Adrenal gland (tissue), 5 donors: ENCODE measurements around the gene MYH10.

Source experiments
- CTCF ChIP-seq, 6 experiments: fragments of 450-650 bp in 4 of 6; fragments of 200-600 bp in 2 of 6; sonication (generic) in 1 of 6; IDR thresholded peaks; 1 replicate in 5 of 6; 2 replicates in 1 of 6; pipeline versions ENCODE4 v1.5.1 to v1.8.0; 2016 to 2021; ENCODE audit warnings: antibody characterized with exemption in 6 of 6, mild to moderate bottlenecking in 2 of 6, moderate library complexity in 1 of 6
- POLR2A ChIP-seq, 2 donors: fragments of 450-650 bp; IDR thresholded peaks; one replicate each; pipeline ENCODE4 v1.6.1; 2017; ENCODE audit warnings: antibody characterized with exemption in 2 of 2, mild to moderate bottlenecking in 2 of 2, moderate library complexity in 1 of 2
- donor health status: DM: no; HTN: no; CAD: no.

- TF ChIP-seq CTCF (IDR thresholded peaks at IDR 0.05): no peak
- TF ChIP-seq POLR2A (IDR thresholded peaks at IDR 0.05): no peak
Observed at GRCh38 chr17:8606401-8606800, 24.1 kb downstream of the MYH10 start.
